Measurements from ENCODE around the gene LGR4.

DNA sequence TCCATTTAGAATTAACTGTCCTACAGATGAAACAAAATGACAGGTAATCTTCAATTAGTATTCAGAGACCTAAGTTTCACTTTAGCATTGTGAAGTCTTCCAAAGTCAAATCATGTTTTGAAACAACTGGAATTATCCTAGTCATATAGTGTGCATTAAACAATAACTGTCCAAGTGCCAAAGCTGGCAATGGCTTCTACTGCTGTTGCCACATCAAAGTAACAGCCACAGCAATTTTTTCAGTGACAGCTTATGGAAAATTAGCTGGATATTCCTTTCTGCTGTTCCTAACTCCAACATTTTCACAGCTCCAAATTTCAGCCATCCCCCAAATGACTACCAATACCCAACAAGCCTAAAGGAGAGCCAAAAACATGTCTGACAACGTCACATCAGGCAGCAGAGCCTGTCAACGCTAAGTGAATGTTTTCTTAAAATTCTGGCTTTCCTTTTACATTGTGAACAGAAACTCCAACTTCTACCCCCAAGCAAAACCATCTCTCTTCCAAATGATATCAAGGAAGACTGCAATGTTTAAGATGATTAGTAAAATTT lies 64.3 kb downstream of the LGR4 start:
- TF ChIP-seq POLR2AphosphoS5 (IDR thresholded peaks at IDR 0.05; ENCODE audit: low read length) = no peak
- no peak for TF ChIP-seq RFX5 (IDR thresholded peaks at IDR 0.05; ENCODE audit: low read depth, low read length)
- no peak for TF ChIP-seq MYC (IDR thresholded peaks at IDR 0.05; ENCODE audit: insufficient read depth, insufficient read length, insufficient replicate concordance, low read length, severe bottlenecking)
- TF ChIP-seq POLR2A (IDR thresholded peaks at IDR 0.05; ENCODE audit: low read depth, low read length) = no peak
- no peak for TF ChIP-seq CBX3 (IDR thresholded peaks at IDR 0.05; ENCODE audit: borderline replicate concordance, low read depth)
- TF ChIP-seq, protein P1, sequence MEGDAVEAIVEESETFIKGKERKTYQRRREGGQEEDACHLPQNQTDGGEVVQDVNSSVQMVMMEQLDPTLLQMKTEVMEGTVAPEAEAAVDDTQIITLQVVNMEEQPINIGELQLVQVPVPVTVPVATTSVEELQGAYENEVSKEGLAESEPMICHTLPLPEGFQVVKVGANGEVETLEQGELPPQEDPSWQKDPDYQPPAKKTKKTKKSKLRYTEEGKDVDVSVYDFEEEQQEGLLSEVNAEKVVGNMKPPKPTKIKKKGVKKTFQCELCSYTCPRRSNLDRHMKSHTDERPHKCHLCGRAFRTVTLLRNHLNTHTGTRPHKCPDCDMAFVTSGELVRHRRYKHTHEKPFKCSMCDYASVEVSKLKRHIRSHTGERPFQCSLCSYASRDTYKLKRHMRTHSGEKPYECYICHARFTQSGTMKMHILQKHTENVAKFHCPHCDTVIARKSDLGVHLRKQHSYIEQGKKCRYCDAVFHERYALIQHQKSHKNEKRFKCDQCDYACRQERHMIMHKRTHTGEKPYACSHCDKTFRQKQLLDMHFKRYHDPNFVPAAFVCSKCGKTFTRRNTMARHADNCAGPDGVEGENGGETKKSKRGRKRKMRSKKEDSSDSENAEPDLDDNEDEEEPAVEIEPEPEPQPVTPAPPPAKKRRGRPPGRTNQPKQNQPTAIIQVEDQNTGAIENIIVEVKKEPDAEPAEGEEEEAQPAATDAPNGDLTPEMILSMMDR (IDR thresholded peaks at IDR 0.05 in 2 of 3, conservative IDR thresholded peaks at IDR 0.05 in 1 of 3; ENCODE audit: control insufficient read depth in 2 of 3, extremely low read depth in 1 of 3, insufficient read depth in 1 of 3, low read depth in 3 of 3, low read length in 3 of 3) = no peak
- TF ChIP-seq, protein P2, sequence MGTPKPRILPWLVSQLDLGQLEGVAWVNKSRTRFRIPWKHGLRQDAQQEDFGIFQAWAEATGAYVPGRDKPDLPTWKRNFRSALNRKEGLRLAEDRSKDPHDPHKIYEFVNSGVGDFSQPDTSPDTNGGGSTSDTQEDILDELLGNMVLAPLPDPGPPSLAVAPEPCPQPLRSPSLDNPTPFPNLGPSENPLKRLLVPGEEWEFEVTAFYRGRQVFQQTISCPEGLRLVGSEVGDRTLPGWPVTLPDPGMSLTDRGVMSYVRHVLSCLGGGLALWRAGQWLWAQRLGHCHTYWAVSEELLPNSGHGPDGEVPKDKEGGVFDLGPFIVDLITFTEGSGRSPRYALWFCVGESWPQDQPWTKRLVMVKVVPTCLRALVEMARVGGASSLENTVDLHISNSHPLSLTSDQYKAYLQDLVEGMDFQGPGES (IDR thresholded peaks at IDR 0.05) = no peak
- TF ChIP-seq RELA (IDR thresholded peaks at IDR 0.05; ENCODE audit: borderline replicate concordance, partially characterized antibody) = no peak
- no peak for TF ChIP-seq MTA3 (IDR thresholded peaks at IDR 0.05; ENCODE audit: borderline replicate concordance, low read length)
- no peak for TF ChIP-seq RAD21 (IDR thresholded peaks at IDR 0.05; ENCODE audit: insufficient read depth, low read depth, low read length)
- TF ChIP-seq EZH2 (IDR thresholded peaks at IDR 0.05; ENCODE audit: borderline replicate concordance, control insufficient read depth, low read depth, low read length) = no peak
- no peak for TF ChIP-seq SIX5 (IDR thresholded peaks at IDR 0.05; ENCODE audit: low read depth, low read length, severe bottlenecking)

All from GM12878 (cell line).